SU-DHL-6 (cell line): ENCODE measurements around the gene ECT2.

Experiments
- H2AFZ ChIP-seq: fragments of 200-600 bp; sonication (generic); 2 replicates; pipeline ENCODE4 v1.6.1; 2014; ENCODE audit warnings: low read depth, mild to moderate bottlenecking, moderate library complexity, mixed read lengths, antibody characterized with exemption, low read length; ENCODE audit not compliant: severe bottlenecking
- H3F3A ChIP-seq: fragments of 200-600 bp; shearing (Covaris generic); 2 replicates; pipeline ENCODE4 v1.6.0; 2016; ENCODE audit warnings: antibody characterized with exemption, mild to moderate bottlenecking; ENCODE audit not compliant: insufficient read depth
- H3K27ac ChIP-seq: fragments of 200-600 bp; sonication (generic); 2 replicates; pipeline ENCODE4 v1.5.1; 2016; ENCODE audit warnings: low read depth, mild to moderate bottlenecking, low read length, moderate library complexity, mixed read lengths
- H3K27me3 ChIP-seq: fragments of 200-600 bp; sonication (generic), shearing (Covaris generic); 2 replicates; pipeline ENCODE4 v1.6.0; 2014; ENCODE audit warnings: mild to moderate bottlenecking, low read length
- H3K36me3 ChIP-seq: fragments of 200-600 bp; sonication (generic); 2 replicates; pipeline ENCODE4 v1.6.1; 2014; ENCODE audit warnings: mild to moderate bottlenecking, low read length, mixed read lengths
- H3K4me2 ChIP-seq: fragments of 300-600, 200-600 bp; shearing (Covaris generic), sonication (generic); 2 replicates; pipeline ENCODE4 v1.6.0; 2014; ENCODE audit warnings: low read length, low read depth, mild to moderate bottlenecking; ENCODE audit not compliant: poor library complexity, severe bottlenecking
- H3K4me3 ChIP-seq: fragments of 200-600 bp; sonication (generic); 2 replicates; pipeline ENCODE4 v1.5.1; 2014; ENCODE audit warnings: antibody characterized with exemption, low read length, mild to moderate bottlenecking, mixed read lengths; ENCODE audit not compliant: insufficient read depth, poor library complexity, severe bottlenecking
- H3K79me2 ChIP-seq: fragments of 200-600 bp; sonication (generic); 2 replicates; pipeline ENCODE4 v1.6.1; 2014; ENCODE audit warnings: mild to moderate bottlenecking, low read length, moderate library complexity; ENCODE audit not compliant: insufficient read depth
- H3K9ac ChIP-seq: fragments of 200-600 bp; sonication (generic); 2 replicates; pipeline ENCODE4 v1.7.0; 2014; ENCODE audit warnings: mild to moderate bottlenecking, low read length
- H3K9me2 ChIP-seq: fragments of 200-600 bp; sonication (generic); replicated peaks from 2 replicates; pipeline ENCODE4 v1.6.1; 2014; ENCODE audit warnings: low read length; ENCODE audit not compliant: insufficient read depth
- H3K9me3 ChIP-seq: fragments of 200-600 bp; sonication (generic); 2 replicates; pipeline ENCODE4 v1.6.1; 2014; ENCODE audit warnings: low read length, mixed read lengths; ENCODE audit not compliant: insufficient read depth
- H4K20me1 ChIP-seq: fragments of 200-600 bp; sonication (generic); 2 replicates; pipeline ENCODE4 v1.6.1; 2014; ENCODE audit warnings: low read depth, mild to moderate bottlenecking, antibody characterized with exemption, low read length, moderate library complexity, mixed read lengths
- EZH2phosphoT487 ChIP-seq: fragments of 200-600 bp; sonication (generic), shearing (Covaris generic); conservative IDR thresholded peaks from 2 replicates; pipeline ENCODE4 v1.6.1; 2018; ENCODE audit warnings: mild to moderate bottlenecking, antibody characterized with exemption, low read length, moderate library complexity, mixed read lengths
- TF ChIP-seq, protein P1 (sequence below): fragments of 200-600 bp; sonication (generic); IDR thresholded peaks from one replicate; pipeline ENCODE4 v1.5.1; 2017; ENCODE audit warnings: antibody characterized with exemption, mild to moderate bottlenecking, low read length, moderate library complexity; ENCODE audit not compliant: insufficient read depth, poor library complexity, severe bottlenecking

ECT2 gene

DNA sequence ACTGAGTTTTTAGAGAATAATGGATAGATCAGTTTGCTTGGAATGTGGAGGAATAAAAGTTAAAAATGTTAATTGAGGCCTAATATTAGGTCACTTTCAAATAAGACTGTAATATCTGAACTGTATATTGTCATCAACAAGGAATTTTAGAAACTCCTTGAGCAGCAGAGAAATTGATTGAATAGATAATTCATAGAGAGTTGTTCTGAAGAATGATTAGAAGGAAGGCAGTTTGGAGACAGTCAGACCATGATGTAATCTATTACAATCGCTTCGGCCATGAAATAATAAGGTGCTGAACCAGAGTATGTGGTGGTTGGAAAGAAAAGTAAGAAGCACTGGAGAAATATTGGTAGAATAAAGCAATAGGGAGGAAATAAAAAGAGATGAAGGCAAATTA, 15.7 kb downstream of the ECT2 start:
- Histone ChIP-seq H3K9me2 (no peaks in the 10 kb centered on the region), H3F3A (no peaks in the 10 kb centered on the region), H3K27me3 (no peaks in the 10 kb centered on the region), H3K36me3 (peaks cover 85% of the 10 kb centered on the region), H4K20me1 (peaks cover 3% of the 10 kb centered on the region; the same call in 1 of the 2 replicates), H3K4me2 (no peak overlapping the region), H3K9me3 (no peaks in the 10 kb centered on the region), H3K4me3 (no peak overlapping the region), H3K9ac (no peak overlapping the region), H2AFZ (no peak overlapping the region), H3K27ac (no peak overlapping the region), H3K79me2 (no peaks in the 10 kb centered on the region)
- no peak for TF ChIP-seq EZH2phosphoT487
- TF ChIP-seq, protein P1, sequence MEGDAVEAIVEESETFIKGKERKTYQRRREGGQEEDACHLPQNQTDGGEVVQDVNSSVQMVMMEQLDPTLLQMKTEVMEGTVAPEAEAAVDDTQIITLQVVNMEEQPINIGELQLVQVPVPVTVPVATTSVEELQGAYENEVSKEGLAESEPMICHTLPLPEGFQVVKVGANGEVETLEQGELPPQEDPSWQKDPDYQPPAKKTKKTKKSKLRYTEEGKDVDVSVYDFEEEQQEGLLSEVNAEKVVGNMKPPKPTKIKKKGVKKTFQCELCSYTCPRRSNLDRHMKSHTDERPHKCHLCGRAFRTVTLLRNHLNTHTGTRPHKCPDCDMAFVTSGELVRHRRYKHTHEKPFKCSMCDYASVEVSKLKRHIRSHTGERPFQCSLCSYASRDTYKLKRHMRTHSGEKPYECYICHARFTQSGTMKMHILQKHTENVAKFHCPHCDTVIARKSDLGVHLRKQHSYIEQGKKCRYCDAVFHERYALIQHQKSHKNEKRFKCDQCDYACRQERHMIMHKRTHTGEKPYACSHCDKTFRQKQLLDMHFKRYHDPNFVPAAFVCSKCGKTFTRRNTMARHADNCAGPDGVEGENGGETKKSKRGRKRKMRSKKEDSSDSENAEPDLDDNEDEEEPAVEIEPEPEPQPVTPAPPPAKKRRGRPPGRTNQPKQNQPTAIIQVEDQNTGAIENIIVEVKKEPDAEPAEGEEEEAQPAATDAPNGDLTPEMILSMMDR = no peak

- H2AFZ ChIP-seq = no peak overlapping the region
- no peak overlapping the region for H3K4me2 ChIP-seq
- peaks cover 79% of the 10 kb centered on the region for H3K36me3 ChIP-seq
- no peak overlapping the region for H3K9ac ChIP-seq
- TF ChIP-seq, protein P1 = no peak
- TF ChIP-seq EZH2phosphoT487 = no peak
- no peak overlapping the region for H3K4me3 ChIP-seq
- H3F3A ChIP-seq = no peaks in the 10 kb centered on the region
- H3K27me3 ChIP-seq = no peaks in the 10 kb centered on the region
- H3K27ac ChIP-seq = no peak overlapping the region
- peaks cover 3% of the 10 kb centered on the region; the same call in 1 of the 2 replicates for H4K20me1 ChIP-seq
- no peaks in the 10 kb centered on the region for H3K79me2 ChIP-seq
- no peaks in the 10 kb centered on the region for H3K9me3 ChIP-seq
- no peaks in the 10 kb centered on the region for H3K9me2 ChIP-seq
These were observed 16.3 kb downstream of the ECT2 start for GRCh38 chr3:172766718-172767405.

DNA sequence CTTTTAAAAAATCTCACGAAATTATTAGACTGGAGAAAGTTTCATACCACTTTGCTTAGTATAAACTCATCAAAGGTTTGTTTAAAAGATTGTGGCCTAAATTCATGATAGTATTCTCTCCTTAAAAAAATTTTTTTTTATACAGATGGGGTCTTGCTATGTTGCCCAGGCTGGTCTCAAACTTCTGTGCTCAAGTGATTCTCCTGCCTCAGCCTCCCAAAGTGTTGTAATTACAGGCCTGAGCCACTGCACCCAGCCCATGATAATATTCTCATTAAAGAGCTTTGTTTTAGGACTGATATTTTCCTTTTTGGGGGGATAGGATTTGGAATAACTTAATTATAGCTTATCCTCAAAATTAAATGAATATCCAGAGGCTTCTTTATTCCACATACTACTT, 19.9 kb downstream of the ECT2 start:
- H3K9ac ChIP-seq = no peak overlapping the region
- H3K4me3 ChIP-seq = no peak overlapping the region
- H3K4me2 ChIP-seq = no peak overlapping the region
- no peaks in the 10 kb centered on the region for H3K27me3 ChIP-seq
- no peaks in the 10 kb centered on the region for H3K79me2 ChIP-seq
- no peaks in the 10 kb centered on the region for H3F3A ChIP-seq
- H2AFZ ChIP-seq = no peak overlapping the region
- no peaks in the 10 kb centered on the region for H3K9me3 ChIP-seq
- H4K20me1 ChIP-seq = peaks cover 3% of the 10 kb centered on the region; the same call in 1 of the 2 replicates
- TF ChIP-seq, protein P1 = no peak
- no peak for TF ChIP-seq EZH2phosphoT487
- no peaks in the 10 kb centered on the region for H3K9me2 ChIP-seq
- H3K27ac ChIP-seq = no peak overlapping the region
- H3K36me3 ChIP-seq = peaks cover 65% of the 10 kb centered on the region
